Measurements from ENCODE around the gene PTGFRN. TPM values are rescaled to one million over a fixed set of nuclear protein-coding genes. Genes with fewer than 3 reads are reported as not detected.

The PTGFRN gene
- total RNA-seq, 1 donor = 40.2 TPM

- Histone ChIP-seq H3K9me3 (ENCODE audit: low read depth, low read length) (no peaks in the 10 kb centered on the region), H2AFZ (ENCODE audit: low read length) (no peak overlapping the region), H3K4me1 (ENCODE audit: insufficient read depth, low read length) (peaks cover 20% of the 10 kb centered on the region), H3K79me2 (ENCODE audit: insufficient read depth, low read length) (no peaks in the 10 kb centered on the region), H4K20me1 (ENCODE audit: insufficient read depth, low read length) (no peaks in the 10 kb centered on the region), H3K36me3 (ENCODE audit: insufficient read depth, low read length) (no peaks in the 10 kb centered on the region), H3K4me2 (ENCODE audit: insufficient read depth, low read length) (no peak overlapping the region), H3K27ac (ENCODE audit: low read depth, low read length) (no peak overlapping the region), H3K4me3 (ENCODE audit: insufficient read depth, low read length) (no peak overlapping the region), H3K27me3 (ENCODE audit: insufficient read depth, low read length) (no peaks in the 10 kb centered on the region)
- no peak for DNase-seq (ENCODE audit: insufficient read length, low spot score, missing footprints)
- TF ChIP-seq, protein P1, sequence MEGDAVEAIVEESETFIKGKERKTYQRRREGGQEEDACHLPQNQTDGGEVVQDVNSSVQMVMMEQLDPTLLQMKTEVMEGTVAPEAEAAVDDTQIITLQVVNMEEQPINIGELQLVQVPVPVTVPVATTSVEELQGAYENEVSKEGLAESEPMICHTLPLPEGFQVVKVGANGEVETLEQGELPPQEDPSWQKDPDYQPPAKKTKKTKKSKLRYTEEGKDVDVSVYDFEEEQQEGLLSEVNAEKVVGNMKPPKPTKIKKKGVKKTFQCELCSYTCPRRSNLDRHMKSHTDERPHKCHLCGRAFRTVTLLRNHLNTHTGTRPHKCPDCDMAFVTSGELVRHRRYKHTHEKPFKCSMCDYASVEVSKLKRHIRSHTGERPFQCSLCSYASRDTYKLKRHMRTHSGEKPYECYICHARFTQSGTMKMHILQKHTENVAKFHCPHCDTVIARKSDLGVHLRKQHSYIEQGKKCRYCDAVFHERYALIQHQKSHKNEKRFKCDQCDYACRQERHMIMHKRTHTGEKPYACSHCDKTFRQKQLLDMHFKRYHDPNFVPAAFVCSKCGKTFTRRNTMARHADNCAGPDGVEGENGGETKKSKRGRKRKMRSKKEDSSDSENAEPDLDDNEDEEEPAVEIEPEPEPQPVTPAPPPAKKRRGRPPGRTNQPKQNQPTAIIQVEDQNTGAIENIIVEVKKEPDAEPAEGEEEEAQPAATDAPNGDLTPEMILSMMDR (IDR thresholded peaks at IDR 0.05; ENCODE audit: extremely low read depth, low read depth, low read length) = no peak
Measured at GRCh38 chr1:116986421-116987255, 76.9 kb downstream of the PTGFRN start.

- Histone ChIP-seq H2AFZ (ENCODE audit: low read length) (no peak overlapping the region), H3K27ac (ENCODE audit: low read depth, low read length) (no peak overlapping the region), H3K4me2 (ENCODE audit: insufficient read depth, low read length) (no peak overlapping the region), H3K36me3 (ENCODE audit: insufficient read depth, low read length) (no peaks in the 10 kb centered on the region), H3K4me3 (ENCODE audit: insufficient read depth, low read length) (no peak overlapping the region), H3K79me2 (ENCODE audit: insufficient read depth, low read length) (no peaks in the 10 kb centered on the region), H4K20me1 (ENCODE audit: insufficient read depth, low read length) (no peaks in the 10 kb centered on the region), H3K4me1 (ENCODE audit: insufficient read depth, low read length) (peaks cover 20% of the 10 kb centered on the region), H3K9me3 (ENCODE audit: low read depth, low read length) (no peaks in the 10 kb centered on the region), H3K27me3 (ENCODE audit: insufficient read depth, low read length) (no peaks in the 10 kb centered on the region)
- TF ChIP-seq, protein P1 (IDR thresholded peaks at IDR 0.05; ENCODE audit: extremely low read depth, low read depth, low read length) = no peak
- no peak for DNase-seq (ENCODE audit: insufficient read length, low spot score, missing footprints)
Measured at GRCh38 chr1:116987256-116987555, 77.5 kb downstream of the PTGFRN start.

- H4K20me1 ChIP-seq (ENCODE audit: insufficient read depth, low read length) = no peaks in the 10 kb centered on the region
- H2AFZ ChIP-seq (ENCODE audit: low read length) = no peak overlapping the region
- TF ChIP-seq, protein P1 (IDR thresholded peaks at IDR 0.05; ENCODE audit: extremely low read depth, low read depth, low read length) = no peak
- peaks cover 20% of the 10 kb centered on the region for H3K4me1 ChIP-seq (ENCODE audit: insufficient read depth, low read length)
- DNase-seq (ENCODE audit: insufficient read length, low spot score, missing footprints) = no peak
- H3K4me3 ChIP-seq (ENCODE audit: insufficient read depth, low read length) = no peak overlapping the region
- H3K4me2 ChIP-seq (ENCODE audit: insufficient read depth, low read length) = no peak overlapping the region
- H3K27me3 ChIP-seq (ENCODE audit: insufficient read depth, low read length) = no peaks in the 10 kb centered on the region
- H3K27ac ChIP-seq (ENCODE audit: low read depth, low read length) = peak overlapping the region; percentile 32
- no peaks in the 10 kb centered on the region for H3K9me3 ChIP-seq (ENCODE audit: low read depth, low read length)
- H3K36me3 ChIP-seq (ENCODE audit: insufficient read depth, low read length) = no peaks in the 10 kb centered on the region
- H3K79me2 ChIP-seq (ENCODE audit: insufficient read depth, low read length) = no peaks in the 10 kb centered on the region
Measured at GRCh38 chr1:116988248-116988647, 78.5 kb downstream of the PTGFRN start.

DNA sequence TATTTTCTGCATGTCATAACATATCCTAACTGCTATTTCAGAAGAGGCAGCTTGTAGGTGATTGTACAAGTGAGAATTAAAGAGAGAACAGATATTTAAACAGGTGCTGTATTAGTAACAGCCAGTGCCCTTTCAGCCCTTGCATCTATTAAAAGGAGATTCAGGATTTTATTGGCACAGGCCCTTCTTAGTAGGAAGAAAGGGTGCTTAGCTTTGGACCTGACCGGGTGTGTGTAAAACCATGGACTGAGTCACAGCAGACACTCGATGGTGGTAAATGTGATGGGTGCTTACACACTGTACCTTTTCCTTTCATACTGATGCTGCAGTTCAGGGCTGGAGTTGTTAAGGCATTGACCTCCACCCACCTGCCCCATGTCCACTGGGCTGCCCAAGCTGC lies 79.2 kb downstream of the PTGFRN start:
- Histone ChIP-seq H4K20me1 (ENCODE audit: insufficient read depth, low read length) (no peaks in the 10 kb centered on the region), H3K4me2 (ENCODE audit: insufficient read depth, low read length) (no peak overlapping the region), H3K79me2 (ENCODE audit: insufficient read depth, low read length) (no peaks in the 10 kb centered on the region), H3K36me3 (ENCODE audit: insufficient read depth, low read length) (no peaks in the 10 kb centered on the region), H3K4me3 (ENCODE audit: insufficient read depth, low read length) (no peak overlapping the region), H3K27me3 (ENCODE audit: insufficient read depth, low read length) (no peaks in the 10 kb centered on the region), H3K27ac (ENCODE audit: low read depth, low read length) (peak overlapping the region; percentile 32), H3K4me1 (ENCODE audit: insufficient read depth, low read length) (peaks cover 20% of the 10 kb centered on the region), H3K9me3 (ENCODE audit: low read depth, low read length) (no peaks in the 10 kb centered on the region), H2AFZ (ENCODE audit: low read length) (no peak overlapping the region)
- DNase-seq (ENCODE audit: insufficient read length, low spot score, missing footprints) = no peak
- TF ChIP-seq, protein P1 (IDR thresholded peaks at IDR 0.05; ENCODE audit: extremely low read depth, low read depth, low read length) = no peak

Data from osteoblast (primary cell).